Neural progenitor cell (in vitro differentiated cells): Measurements from ENCODE around the gene FAM163B. TPM values are rescaled to one million over a fixed set of nuclear protein-coding genes. Genes with fewer than 3 reads are reported as not detected.

Experiments
- DNase-seq: peaks from one replicate; pipeline ENCODE4 v3.0.0-alpha.2; 2016; ENCODE audit warnings: low spot score
- H2AFZ ChIP-seq: fragments of 200-600 bp; sonication (generic); replicated peaks from 2 replicates; pipeline ENCODE4 v1.6.1; 2016; ENCODE audit warnings: antibody characterized with exemption
- H3F3A ChIP-seq: fragments of 200-600 bp; sonication (generic); 2 replicates; pipeline ENCODE4 v1.6.1; 2016; ENCODE audit warnings: antibody characterized with exemption, low read depth
- H3K27ac ChIP-seq: fragments of 200-600 bp; sonication (generic); 2 replicates; pipeline ENCODE4 v1.5.1; 2016; ENCODE audit warnings: mild to moderate bottlenecking
- H3K27me3 ChIP-seq: fragments of 200-600 bp; sonication (generic); 2 replicates; pipeline ENCODE4 v1.6.1; 2016; ENCODE audit warnings: mild to moderate bottlenecking, moderate library complexity
- H3K36me3 ChIP-seq: fragments of 200-600 bp; sonication (generic); 2 replicates; pipeline ENCODE4 v1.5.1; 2016
- H3K4me1 ChIP-seq: fragments of 200-600 bp; sonication (generic); 2 replicates; pipeline ENCODE4 v1.6.1; 2016; ENCODE audit warnings: mixed run types
- H3K4me2 ChIP-seq: fragments of 200-600 bp; sonication (generic); 2 replicates; pipeline ENCODE4 v1.6.1; 2016
- H3K4me3 ChIP-seq: fragments of 200-600 bp; sonication (generic); 2 replicates; pipeline ENCODE4 v1.5.1; 2016
- H3K79me2 ChIP-seq: fragments of 200-600 bp; sonication (generic); 2 replicates; pipeline ENCODE4 v1.6.1; 2016; ENCODE audit warnings: low read depth
- H3K9ac ChIP-seq: fragments of 200-600 bp; sonication (generic); 2 replicates; pipeline ENCODE4 v1.6.1; 2016
- H3K9me3 ChIP-seq: fragments of 200-600 bp; sonication (generic); 2 replicates; pipeline ENCODE4 v1.5.1; 2016; ENCODE audit warnings: low read depth
- H4K20me1 ChIP-seq: fragments of 200-600 bp; sonication (generic); 2 replicates; pipeline ENCODE4 v1.6.1; 2016; ENCODE audit warnings: low read depth
- H3K27ac Mint-ChIP-seq: 3 replicates; pipeline ENCODE4 v1.8.0; 2021; ENCODE audit warnings: mixed read lengths
- H3K27me3 Mint-ChIP-seq: 2 replicates; pipeline ENCODE4 v1.8.0; 2022; ENCODE audit warnings: low read depth, mild to moderate bottlenecking, inconsistent platforms, moderate library complexity, mixed read lengths; ENCODE audit not compliant: insufficient read depth
- H3K36me3 Mint-ChIP-seq: 3 replicates; pipeline ENCODE4 v1.8.0; 2021; ENCODE audit warnings: mixed read lengths
- H3K4me1 Mint-ChIP-seq: 3 replicates; pipeline ENCODE4 v1.8.0; 2021; ENCODE audit warnings: mixed read lengths
- H3K4me3 Mint-ChIP-seq: 3 replicates; pipeline ENCODE4 v1.8.0; 2021; ENCODE audit warnings: mild to moderate bottlenecking, moderate library complexity, mixed read lengths
- H3K9me3 Mint-ChIP-seq: 3 replicates; pipeline ENCODE4 v1.8.0; 2020; ENCODE audit warnings: mixed read lengths
- CTCF ChIP-seq: fragments of 200-600 bp; sonication (generic); IDR thresholded peaks from 2 replicates; pipeline ENCODE4 v1.5.1; 2017; ENCODE audit warnings: antibody characterized with exemption, mild to moderate bottlenecking
- EZH2 ChIP-seq: fragments of 200-600 bp; sonication (generic); IDR thresholded peaks from 2 replicates; pipeline ENCODE4 v1.6.1; 2017; ENCODE audit warnings: antibody characterized with exemption, mild to moderate bottlenecking, moderate library complexity
- EZH2phosphoT487 ChIP-seq: fragments of 200-600 bp; sonication (generic); IDR thresholded peaks from 2 replicates; pipeline ENCODE4 v1.6.1; 2017; ENCODE audit warnings: antibody characterized with exemption
- total RNA-seq: library from RNA; depleted of rRNA; stranded (reverse); fragments of >200 nt; gene quantifications from 2 replicates; pipeline ENCODE4 v1.2.3, GENCODE V29; 2015; ENCODE audit warnings: low replicate concordance

Gene FAM163B
- total RNA-seq, 1 donor from 2014 or later, result not detected

DNA sequence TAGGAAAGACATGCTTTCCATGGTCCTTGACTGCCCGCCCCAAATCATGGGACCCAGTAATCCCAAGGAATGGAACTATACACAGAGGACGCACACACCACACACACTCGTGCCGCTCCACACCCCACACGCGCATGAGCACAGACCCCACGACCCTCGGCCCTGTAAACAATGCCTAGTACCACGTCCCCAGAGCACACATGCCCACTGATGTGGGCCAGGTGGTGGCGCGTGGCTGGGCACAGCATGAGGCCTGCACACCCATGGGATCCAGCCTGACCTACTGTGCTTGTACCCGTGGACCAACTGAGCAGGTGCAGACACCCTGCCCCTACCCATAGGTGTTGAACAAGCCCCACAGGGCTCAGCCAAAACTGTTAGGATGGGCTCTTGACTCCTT, 27.7 kb upstream of the FAM163B start:
- peaks cover 39% of the 10 kb centered on the region for H3K4me1 ChIP-seq
- Mint-ChIP-seq H3K36me3 (no peaks in the 10 kb centered on the region), H3K4me1 (peaks cover 55% of the 10 kb centered on the region), H3K9me3 (no peaks in the 10 kb centered on the region), H3K27me3 (peaks cover 8% of the 10 kb centered on the region), H3K27ac (peak overlapping the region; percentile 54), H3K4me3 (peak overlapping the region; percentile 12)
- H3K4me3 ChIP-seq, result no peak overlapping the region
- H3K9me3 ChIP-seq, result no peaks in the 10 kb centered on the region
- no peak overlapping the region for H2AFZ ChIP-seq
- no peaks in the 10 kb centered on the region for H3K27me3 ChIP-seq
- TF ChIP-seq CTCF (no peak), EZH2phosphoT487 (no peak), EZH2 (no peak)
- no peaks in the 10 kb centered on the region for H3K79me2 ChIP-seq
- H3K27ac ChIP-seq, result no peak overlapping the region
- H4K20me1 ChIP-seq, result no peaks in the 10 kb centered on the region
- DNase-seq, result no peak
- H3K36me3 ChIP-seq, result no peaks in the 10 kb centered on the region
- peaks cover 4% of the 10 kb centered on the region for H3F3A ChIP-seq
- no peak overlapping the region for H3K9ac ChIP-seq
- no peak overlapping the region for H3K4me2 ChIP-seq

GRCh38 chr9:133635533-133636531, 26.6 kb upstream of the FAM163B start, which contains the start of gene DBH:
Gene DBH, plus strand, starts transcription at chr9:133636363. Its CDS starts 9 bp downstream, at chr9:133636372.
- H2AFZ ChIP-seq, result no peak within 1 kb of the TSS
- no peaks in the 10 kb centered on the region for H3K36me3 ChIP-seq
- no peak within 1 kb of the TSS for H3K4me2 ChIP-seq
- H3F3A ChIP-seq, result peaks cover 4% of the 10 kb centered on the region
- H3K4me3 Mint-ChIP-seq, result peak within 1 kb of the TSS; percentile 12
- H3K4me3 ChIP-seq, result no peak within 1 kb of the TSS
- no peaks in the 10 kb centered on the region for H3K9me3 Mint-ChIP-seq
- no peak within 1 kb of the TSS for H3K27ac ChIP-seq
- H3K9ac ChIP-seq, result no peak within 1 kb of the TSS
- H3K4me1 Mint-ChIP-seq, result peaks cover 49% of the 10 kb centered on the region
- H3K27me3 ChIP-seq, result no peaks in the 10 kb centered on the region
- H3K9me3 ChIP-seq, result no peaks in the 10 kb centered on the region
- H3K36me3 Mint-ChIP-seq, result no peaks in the 10 kb centered on the region
- DNase-seq, result no peak
- peaks cover 10% of the 10 kb centered on the region for H3K27me3 Mint-ChIP-seq
- H4K20me1 ChIP-seq, result no peaks in the 10 kb centered on the region
- peak within 1 kb of the TSS; percentile 54 for H3K27ac Mint-ChIP-seq
- peaks cover 39% of the 10 kb centered on the region for H3K4me1 ChIP-seq
- H3K79me2 ChIP-seq, result no peaks in the 10 kb centered on the region
- TF ChIP-seq EZH2phosphoT487 (no peak), CTCF (no peak), EZH2 (no peak)

- Mint-ChIP-seq H3K9me3 (no peaks in the 10 kb centered on the region), H3K27ac (peak overlapping the region; percentile 51), H3K4me1 (peaks cover 42% of the 10 kb centered on the region), H3K27me3 (peaks cover 12% of the 10 kb centered on the region), H3K36me3 (no peaks in the 10 kb centered on the region), H3K4me3 (no peak overlapping the region)
- Histone ChIP-seq H3K9me3 (no peaks in the 10 kb centered on the region), H3K4me2 (no peak overlapping the region), H4K20me1 (no peaks in the 10 kb centered on the region), H3F3A (peaks cover 4% of the 10 kb centered on the region), H3K4me1 (peaks cover 39% of the 10 kb centered on the region), H2AFZ (no peak overlapping the region), H3K36me3 (no peaks in the 10 kb centered on the region), H3K27me3 (no peaks in the 10 kb centered on the region), H3K4me3 (no peak overlapping the region), H3K27ac (no peak overlapping the region), H3K79me2 (no peaks in the 10 kb centered on the region), H3K9ac (no peak overlapping the region)
- TF ChIP-seq EZH2 (no peak), EZH2phosphoT487 (no peak), CTCF (no peak)
- DNase-seq, result no peak
Observed at GRCh38 chr9:133635098-133635497, 25.9 kb upstream of the FAM163B start.
